M059J (cell line): ENCODE results near the gene SPNS1. TPM values are rescaled to one million over a fixed set of nuclear protein-coding genes. Genes with fewer than 3 reads are reported as not detected.
"Not testable (repeated sequence)": the region's sequence is repeated elsewhere in the genome, so short reads cannot be mapped to it uniquely, and the experiment has no call there.

Source experiments
- DNase-seq: peaks from one replicate; pipeline ENCODE4 v3.0.0-alpha.2; 2012; ENCODE audit warnings: low read depth
- total RNA-seq: library from RNA; depleted of rRNA; stranded (reverse); fragments of >200 nt; shearing (Covaris generic); gene quantifications from 2 replicates; pipeline ENCODE4 v1.2.3, GENCODE V29; 2014

Gene SPNS1
- total RNA-seq, 1 experiment from 2014 or later, result 48.7 TPM

DNA sequence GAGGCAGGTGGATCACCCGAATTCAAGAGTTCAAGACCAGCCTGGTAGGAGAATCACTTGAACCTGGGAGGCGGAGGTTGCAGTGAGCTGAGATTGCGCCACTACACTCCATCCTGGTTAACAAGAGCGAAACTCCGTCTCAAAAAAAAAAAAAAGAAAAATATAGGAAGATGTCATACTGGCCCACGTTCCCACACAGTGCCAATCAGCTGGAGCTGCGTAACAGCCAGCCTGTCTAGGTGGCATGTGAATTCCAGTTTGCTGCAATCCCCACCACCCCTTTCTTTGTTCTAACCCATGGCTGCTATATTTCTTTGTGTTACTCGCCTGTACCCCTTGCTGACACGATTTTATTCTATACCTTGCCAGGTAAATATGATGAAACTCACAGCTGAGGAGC, 16.4 kb upstream of the SPNS1 start:
- no peak for DNase-seq

DNA sequence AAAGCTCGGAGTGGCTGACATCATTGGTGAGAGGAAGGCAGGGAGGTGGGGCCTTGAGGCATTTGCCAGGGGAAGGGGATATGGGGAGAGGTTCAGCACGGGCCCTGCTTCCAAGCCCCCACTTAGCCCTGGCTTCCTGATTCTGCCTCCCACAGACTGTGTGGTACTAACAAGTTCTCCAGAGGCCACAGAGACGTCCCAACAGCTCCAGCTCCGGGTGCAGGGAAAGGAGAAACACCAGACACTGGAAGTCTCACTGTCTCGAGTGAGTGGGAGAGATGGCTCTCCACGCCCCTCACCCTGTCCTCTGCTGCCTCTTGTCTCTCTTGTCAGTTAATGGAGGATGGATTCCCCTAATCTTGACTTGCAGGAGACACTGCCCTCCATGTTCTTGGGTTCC, 15.7 kb upstream of the SPNS1 start:
- DNase-seq, result no peak

DNA sequence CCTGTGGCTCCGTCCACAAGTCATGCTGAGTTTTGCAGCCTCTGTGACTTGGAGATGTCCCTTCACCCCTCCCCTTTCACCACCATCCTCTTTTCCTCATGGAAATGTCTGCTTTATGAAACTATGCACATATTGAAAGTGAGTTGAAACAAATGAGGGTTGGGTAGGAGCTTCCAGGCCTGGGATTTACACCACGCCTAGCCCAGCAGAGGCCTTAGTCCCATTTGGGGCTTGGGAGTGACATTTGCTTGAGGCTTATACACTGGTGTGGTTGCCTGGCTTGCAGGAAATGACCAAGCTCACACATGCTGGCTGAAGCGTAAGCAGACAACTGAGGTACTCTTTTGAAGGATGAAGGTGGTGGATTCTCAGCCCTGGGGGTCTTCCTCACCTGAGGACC, 10.5 kb upstream of the SPNS1 start:
- DNase-seq, result no peak

DNA sequence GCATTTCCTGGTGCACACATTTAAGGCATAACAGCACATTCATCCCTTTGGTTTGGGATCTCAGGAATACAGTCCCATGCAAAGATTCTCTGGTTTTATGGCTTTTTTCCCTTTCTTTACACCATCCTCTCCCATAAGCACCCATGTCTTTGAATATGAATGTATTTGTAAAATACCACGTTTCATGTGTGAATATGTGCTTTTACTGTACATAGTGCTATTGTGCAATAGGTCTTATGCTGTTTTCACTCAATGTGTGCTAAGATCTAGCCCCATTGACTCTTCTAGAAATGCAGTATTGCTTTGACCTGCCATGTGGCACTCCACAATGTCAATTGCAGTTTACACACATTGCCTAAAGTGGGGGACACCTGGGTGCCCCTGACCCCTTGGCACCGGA, 10.1 kb upstream of the SPNS1 start:
- no peak for DNase-seq

DNA sequence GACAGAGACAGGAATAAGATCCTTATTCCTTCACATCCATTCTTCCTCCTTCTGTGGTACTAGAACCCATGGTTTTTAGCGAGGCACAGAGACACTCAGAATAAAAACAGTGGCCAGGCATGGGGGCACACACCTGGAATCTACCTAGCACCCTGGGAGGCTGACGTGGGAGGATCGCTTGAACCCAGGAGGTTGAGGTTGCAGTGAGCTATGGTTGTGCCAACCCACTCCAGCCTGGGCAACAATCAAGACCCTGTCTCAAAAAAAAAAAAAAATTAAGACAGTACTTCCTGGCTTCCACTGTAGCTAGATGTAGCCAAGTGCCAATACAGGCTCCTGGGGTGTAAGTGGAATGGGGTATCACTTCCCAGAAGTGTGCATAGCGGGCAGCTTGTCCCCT, 7.4 kb upstream of the SPNS1 start:
- no peak for DNase-seq

DNA sequence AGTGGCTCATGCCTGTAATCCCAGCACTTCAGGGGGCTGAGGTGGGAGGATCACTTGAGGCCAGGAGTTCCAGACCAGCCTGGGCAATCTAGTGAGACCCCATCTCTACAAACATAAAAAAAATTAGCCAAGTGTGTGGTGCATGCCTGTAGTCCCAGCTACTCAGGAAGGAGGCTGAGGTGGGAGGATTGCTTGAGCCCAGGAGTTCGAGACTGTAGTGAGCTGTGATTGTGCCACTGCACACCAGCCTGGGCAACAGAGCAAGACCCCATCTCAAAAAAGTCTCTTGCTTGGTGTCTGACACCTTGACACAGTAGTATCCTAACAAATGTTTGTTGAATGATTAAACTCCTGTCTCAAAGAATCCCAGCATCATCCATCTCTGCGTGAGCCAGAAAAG, 4.9 kb upstream of the SPNS1 start:
- not testable (repeated sequence) for DNase-seq

DNA sequence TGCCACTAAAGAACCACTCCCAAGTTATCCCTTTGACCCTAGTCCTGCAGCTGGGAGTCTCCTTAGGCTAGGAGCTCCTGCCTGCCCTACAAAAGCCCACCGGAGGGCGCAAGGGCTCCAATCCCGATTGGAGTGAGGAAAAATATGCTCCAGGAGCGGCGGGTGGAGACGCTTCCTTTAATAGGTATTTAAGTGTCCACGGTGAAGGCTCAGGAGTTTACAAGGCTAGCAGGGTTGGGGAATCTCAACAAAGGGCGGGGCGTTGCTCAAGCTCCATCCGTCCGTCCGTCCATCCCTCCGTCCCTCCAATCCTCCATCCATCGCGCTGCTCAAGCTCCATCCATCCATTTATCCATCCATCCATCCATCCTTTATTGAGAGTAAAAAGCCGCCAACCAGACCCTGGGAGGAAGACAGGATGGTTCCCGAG, 556 bp upstream of the SPNS1 start:
- DNase-seq, result peak; percentile 79

DNA sequence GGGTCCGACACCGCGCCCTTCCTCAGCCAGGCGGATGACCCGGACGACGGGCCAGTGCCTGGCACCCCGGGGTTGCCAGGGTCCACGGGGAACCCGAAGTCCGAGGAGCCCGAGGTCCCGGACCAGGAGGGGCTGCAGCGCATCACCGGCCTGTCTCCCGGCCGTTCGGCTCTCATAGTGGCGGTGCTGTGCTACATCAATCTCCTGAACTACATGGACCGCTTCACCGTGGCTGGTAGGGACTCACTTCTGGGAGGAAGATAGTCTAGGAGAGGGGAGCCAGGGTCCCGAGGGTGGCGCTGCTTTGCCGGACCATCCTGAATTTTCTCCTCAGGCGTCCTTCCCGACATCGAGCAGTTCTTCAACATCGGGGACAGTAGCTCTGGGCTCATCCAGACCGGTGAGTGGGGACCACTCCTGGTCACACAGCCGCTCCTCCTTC, 601 bp downstream of the SPNS1 start:
- no peak for DNase-seq

DNA sequence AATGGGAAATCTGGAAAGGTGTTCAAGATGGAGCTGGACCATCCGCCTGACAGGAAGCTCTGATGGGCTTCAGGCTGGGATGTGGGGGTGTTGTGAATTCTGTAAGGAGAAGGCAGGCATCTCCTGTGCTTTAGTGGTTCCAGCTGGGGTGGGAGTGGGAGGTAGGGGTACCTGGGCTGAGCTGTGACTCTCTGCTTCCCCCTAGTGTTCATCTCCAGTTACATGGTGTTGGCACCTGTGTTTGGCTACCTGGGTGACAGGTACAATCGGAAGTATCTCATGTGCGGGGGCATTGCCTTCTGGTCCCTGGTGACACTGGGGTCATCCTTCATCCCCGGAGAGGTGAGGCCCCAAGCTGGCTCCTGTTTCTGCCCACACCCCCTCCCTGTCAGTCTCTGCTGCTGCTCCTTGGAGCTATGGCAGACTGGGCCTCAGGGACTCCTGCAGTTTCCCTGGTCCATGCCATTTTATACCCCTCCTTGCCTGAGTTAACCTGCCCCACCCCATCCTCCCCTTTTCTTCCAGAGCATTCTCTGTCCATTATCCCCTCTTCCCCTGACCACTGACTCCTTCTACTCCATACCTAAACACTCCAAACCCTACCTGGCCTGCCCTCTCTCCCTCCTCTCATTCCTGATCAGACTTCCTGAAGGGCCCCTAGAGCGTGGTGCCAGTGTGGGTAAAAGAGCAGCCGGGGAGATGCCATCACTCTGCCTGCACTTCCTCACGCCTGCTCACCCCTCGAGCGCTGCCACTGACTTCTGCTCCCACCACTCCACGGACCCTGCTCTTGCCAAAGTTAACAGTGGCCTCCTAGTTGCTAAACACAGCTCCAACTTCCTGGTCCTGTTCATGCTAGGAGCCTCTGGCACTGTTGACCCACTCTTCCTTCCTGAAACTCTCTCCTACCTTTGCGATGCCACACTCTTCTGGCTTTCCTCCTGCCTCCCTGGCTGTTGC, 3.4 kb downstream of the SPNS1 start:
- no peak for DNase-seq

DNA sequence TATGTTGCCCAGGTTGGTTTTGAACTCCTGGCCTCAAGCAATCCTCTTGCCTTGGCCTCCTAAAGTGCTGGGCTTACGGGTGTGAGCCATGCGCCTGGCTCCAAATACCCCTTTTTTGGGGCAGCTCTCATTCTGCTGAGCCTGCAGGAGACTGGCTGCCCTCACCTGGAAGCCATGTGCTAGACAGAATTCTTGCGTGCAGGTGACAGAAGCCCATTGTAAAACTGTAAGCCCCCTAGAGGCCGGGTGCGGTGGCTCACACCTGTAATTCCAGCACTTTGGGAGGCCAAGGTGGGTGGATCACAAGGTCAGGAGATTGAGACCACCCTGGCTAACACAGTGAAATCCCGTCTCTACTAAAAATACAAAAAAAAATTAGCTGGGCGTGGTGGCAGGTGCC, 5.8 kb downstream of the SPNS1 start:
- DNase-seq, result not testable (repeated sequence)

DNA sequence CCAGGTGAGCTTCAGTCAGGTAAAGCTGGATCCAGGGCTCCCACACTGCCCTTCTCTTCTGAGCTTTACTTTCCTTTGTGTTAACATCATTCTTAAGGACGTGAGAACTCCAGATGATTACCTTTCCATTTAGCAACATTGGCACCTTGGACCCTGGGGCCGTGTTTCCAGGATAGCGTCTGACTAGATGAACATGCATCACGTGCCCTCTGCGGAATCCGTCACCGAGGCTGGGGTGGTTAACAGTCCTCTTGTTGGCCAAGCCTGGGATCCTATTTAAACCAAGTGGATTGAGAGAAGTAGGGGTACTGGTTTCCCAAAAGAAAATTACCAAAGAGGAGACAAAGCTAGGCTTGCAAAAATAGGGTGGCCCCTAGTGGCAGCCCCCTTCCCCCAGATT, 6.4 kb downstream of the SPNS1 start:
- no peak for DNase-seq

DNA sequence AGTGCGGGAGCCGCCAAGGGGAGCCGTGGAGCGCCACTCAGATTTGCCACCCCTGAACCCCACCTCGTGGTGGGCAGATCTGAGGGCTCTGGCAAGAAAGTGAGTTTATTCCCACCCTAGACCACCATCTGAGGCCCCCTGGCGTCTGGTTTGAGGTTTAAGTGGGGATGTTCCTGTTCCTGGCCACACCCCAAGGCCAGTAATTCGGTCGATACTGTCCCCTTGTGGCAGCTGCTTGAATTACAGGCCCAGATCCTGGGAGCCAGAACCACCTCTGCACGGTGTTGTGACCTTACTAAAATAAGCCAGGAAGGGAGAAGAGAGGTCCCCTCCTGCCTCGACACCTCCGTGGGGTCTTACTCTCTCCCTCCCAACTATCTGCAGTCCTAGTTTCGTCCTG, 6.9 kb downstream of the SPNS1 start:
- DNase-seq, result no peak

DNA sequence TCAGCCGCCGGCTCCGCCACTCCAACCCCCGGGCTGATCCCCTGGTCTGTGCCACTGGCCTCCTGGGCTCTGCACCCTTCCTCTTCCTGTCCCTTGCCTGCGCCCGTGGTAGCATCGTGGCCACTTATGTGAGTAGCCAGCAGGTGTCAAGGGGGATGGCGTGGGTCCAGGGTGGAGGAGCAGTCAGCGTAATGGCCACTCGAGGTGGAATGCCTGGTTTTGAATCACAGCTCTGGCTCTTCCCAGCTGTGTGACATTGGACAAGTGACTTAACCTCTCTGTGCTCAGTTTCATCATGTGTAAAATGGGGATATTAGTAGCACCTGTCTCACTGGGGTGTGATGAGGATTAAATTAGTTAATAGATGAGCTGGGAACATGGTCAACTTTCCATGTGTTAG, 7.8 kb downstream of the SPNS1 start:
- no peak for DNase-seq

DNA sequence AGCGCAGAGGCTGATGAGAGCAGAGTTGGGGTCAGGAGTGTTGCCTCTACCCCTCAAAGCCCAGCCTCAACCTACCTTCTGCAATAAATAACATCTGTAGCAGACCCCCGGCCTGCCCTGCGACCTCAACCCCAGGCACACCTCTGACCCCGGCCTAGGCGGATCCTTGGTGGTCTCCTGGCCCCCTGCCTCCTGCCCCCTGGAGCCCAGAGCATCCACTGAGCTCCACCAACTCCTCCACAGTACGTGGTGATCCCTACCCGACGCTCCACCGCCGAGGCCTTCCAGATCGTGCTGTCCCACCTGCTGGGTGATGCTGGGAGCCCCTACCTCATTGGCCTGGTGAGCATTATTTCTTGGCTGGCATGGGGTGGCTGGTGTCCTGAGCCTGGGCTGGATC, 8.4 kb downstream of the SPNS1 start:
- no peak for DNase-seq

DNA sequence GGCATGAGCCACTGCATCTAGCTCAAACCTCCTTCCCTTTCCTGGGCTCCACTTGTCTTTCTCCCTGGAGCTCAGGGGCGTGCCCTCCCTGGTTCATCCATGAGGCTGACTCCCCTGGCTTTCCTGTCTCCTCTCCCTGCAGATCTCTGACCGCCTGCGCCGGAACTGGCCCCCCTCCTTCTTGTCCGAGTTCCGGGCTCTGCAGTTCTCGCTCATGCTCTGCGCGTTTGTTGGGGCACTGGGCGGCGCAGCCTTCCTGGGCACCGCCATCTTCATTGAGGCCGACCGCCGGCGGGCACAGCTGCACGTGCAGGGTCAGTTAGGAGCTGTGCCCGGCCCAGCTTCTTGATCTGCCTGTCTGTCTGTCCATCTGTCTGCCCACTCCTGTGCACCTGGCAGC, 9.1 kb downstream of the SPNS1 start:
- DNase-seq, result no peak

DNA sequence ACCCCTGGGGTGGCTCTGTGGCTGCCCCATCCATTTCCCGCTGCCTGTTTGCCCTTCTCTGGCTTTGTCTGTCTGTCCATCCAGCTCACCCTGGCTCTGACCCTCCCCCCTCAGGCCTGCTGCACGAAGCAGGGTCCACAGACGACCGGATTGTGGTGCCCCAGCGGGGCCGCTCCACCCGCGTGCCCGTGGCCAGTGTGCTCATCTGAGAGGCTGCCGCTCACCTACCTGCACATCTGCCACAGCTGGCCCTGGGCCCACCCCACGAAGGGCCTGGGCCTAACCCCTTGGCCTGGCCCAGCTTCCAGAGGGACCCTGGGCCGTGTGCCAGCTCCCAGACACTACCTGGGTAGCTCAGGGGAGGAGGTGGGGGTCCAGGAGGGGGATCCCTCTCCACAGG, 9.5 kb downstream of the SPNS1 start:
- no peak for DNase-seq

DNA sequence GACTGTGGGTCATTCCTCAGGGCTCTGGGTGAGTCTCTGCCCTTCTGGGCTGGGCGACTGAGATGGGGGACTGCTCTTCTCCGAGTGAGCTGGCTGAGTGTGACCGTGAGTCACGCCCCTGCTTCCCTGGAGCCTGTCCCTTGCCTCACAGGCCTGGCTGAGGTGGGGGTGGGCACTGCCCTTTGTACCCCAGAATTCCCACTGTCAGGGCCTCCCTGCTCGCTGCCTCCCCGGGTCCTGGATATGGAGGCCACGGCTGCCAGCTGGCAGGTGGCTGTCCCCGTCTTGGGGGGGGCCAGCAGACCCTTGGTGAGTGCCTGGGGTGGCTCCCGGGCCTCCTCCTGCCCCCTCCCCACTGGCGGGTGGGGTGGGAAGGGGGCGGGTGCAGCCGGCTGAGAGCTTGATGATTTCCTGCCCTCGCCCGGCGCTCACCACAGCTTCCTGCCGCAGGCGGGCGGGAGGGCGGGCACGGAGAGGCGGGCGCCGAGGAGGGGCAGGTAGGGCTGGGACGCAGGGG, 10.1 kb downstream of the SPNS1 start, which contains the start of gene LAT:
TSS of gene LAT (plus strand) at position 434 of the 517 bp plus-strand sequence. CDS start 366 bp downstream, outside the sequence.
- DNase-seq, result no peak

DNA sequence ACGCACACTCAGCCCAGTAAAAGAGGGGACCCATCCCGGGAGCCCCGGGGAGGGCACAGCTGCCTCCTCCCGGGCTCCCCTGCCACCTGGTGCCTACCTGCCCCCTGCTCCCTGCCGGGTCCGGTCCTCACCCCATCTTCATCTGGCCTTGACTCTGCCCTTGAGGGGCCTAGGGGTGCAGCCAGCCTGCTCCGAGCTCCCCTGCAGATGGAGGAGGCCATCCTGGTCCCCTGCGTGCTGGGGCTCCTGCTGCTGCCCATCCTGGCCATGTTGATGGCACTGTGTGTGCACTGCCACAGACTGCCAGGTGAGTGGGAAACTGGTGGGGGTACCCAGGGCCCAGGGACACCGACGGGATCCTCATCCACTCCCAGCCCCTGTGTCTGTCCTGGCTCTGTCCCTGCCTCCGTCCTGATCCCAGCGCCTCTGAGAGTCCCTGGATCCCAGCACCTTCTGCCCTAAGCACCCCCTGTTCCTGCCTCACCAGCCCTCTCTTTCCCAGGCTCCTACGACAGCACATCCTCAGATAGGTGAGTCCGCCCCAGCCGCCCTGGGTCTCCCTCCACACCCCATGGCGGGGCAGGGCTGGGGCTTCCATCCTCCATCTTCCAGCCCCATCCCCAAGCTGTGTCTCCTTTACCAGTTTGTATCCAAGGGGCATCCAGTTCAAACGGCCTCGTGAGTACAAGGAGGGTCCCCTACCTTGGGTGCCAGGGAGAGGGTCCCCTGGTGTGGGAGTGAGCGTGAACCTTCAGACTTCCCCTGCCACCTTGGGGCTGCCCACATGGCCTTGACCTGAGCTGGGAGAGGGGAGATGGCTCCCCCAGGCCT, 10.8 kb downstream of the SPNS1 start:
- DNase-seq, result no peak

DNA sequence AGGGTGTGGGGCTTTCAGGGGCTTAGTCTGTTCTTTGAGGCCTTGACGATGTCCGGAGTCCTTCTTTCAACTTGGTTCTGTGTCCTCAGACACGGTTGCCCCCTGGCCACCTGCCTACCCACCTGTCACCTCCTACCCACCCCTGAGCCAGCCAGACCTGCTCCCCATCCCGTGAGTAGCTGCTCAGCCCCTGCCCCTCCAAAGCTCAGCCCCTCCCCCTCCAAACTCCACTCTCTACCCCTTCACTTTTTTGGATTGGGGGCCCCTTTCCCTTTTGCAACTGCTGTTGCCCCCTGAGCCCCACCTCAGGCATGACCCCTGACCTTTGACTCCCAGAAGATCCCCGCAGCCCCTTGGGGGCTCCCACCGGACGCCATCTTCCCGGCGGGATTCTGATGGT, 11.5 kb downstream of the SPNS1 start:
- DNase-seq, result no peak

DNA sequence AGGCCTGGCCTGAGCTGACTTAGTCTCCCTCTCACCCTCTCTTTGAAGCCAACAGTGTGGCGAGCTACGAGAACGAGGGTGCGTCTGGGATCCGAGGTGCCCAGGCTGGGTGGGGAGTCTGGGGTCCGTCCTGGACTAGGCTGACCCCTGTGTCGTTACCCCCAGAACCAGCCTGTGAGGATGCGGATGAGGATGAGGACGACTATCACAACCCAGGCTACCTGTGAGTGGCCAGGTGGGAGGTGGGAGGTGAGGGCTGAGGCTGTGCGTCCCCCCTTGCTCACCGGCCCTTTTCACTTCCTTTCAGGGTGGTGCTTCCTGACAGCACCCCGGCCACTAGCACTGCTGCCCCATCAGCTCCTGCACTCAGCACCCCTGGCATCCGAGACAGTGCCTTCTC, 11.9 kb downstream of the SPNS1 start:
- no peak for DNase-seq

DNA sequence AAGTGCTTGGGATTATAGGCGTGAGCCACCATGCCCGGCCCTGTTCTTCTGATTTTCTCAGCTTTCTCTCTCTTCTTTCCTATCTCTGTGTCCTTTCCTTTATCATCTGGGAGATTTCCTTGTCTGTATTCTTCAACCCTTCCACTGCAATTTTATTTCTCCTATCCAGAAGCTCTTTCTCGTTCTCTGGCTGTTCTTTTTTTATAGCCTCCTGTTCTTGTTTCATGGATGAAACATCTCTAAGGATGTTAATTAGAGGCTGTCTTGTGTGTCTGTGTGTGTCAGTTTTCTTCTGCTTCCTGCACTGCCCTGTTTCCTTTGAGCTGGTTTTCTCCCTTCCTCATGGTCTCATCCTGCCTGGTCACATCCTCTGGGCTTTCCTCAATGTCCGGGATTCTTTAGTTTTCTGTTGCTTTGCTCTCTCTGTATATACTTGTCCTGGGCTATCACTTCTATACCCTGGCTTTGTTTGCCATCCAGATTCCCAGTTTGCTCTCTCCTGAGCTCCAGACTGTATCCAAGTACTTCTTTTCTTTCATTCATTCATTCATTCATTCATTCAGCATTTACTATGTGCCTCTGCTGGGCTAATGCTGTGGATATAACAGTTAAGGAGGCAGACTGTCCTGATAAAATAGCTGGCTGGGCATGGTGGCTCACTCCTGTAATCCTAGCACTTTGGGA, 12.7 kb downstream of the SPNS1 start:
- no peak for DNase-seq

DNA sequence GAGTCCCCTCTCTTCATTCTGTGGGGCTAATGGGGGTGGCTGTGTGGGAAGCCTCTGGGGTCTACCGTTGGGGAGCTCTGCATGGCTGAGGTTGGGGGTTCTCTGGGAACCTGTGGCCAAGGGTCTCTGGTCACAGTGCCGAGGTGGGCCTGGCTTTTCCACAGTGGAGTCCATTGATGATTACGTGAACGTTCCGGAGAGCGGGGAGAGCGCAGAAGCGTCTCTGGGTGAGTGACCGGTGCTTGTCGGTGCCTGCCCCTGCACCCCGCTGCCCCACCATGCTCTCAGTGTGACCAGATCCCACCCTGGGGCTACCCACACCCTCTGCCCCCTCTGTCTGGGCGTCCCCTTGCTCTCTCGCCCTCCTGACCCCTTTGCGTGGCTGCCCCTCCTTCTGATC, 14.8 kb downstream of the SPNS1 start:
- DNase-seq, result no peak
